SK-N-SH treated with all-trans-retinoic acid at 6 μM for 48 hours (cell line): ENCODE results near the gene CPLX1.

ENCODE experiments used
- ATAC-seq: fragments of 200-7000 bp; cut with Tn5 transposase; 3 replicates; pipeline ENCODE4 v1.9.1; 2020; ENCODE audit warnings: mild to moderate bottlenecking, moderate library complexity
- CREB5 ChIP-seq: fragments of 250-450 bp; sonication (Bioruptor Pico); IDR thresholded peaks from 2 replicates; pipeline ENCODE4 v1.5.1; 2020; ENCODE audit warnings: low read depth, mild to moderate bottlenecking, moderate library complexity
- CSDC2 ChIP-seq: fragments of 250-450 bp; sonication (Bioruptor Pico); IDR thresholded peaks from 2 replicates; pipeline ENCODE4 v1.5.0; 2020; ENCODE audit warnings: mild to moderate bottlenecking, moderate library complexity
- CSRNP3 ChIP-seq: fragments of 250-450 bp; sonication (Bioruptor Pico); IDR thresholded peaks from 2 replicates; pipeline ENCODE4 v1.5.1; 2021; ENCODE audit warnings: mild to moderate bottlenecking, moderate library complexity
- ESRRG ChIP-seq: fragments of 250-450 bp; sonication (Bioruptor Pico); IDR thresholded peaks from 2 replicates; pipeline ENCODE4 v1.6.1; 2021; ENCODE audit warnings: mild to moderate bottlenecking
- GLIS3 ChIP-seq: fragments of 250-450 bp; sonication (Bioruptor Pico); IDR thresholded peaks from 2 replicates; pipeline ENCODE4 v1.5.0; 2020; ENCODE audit warnings: mild to moderate bottlenecking, moderate library complexity
- ISL1 ChIP-seq: fragments of 250-450 bp; sonication (Bioruptor Pico); IDR thresholded peaks from 2 replicates; pipeline ENCODE4 v2.1.2; 2022; ENCODE audit warnings: mild to moderate bottlenecking, moderate library complexity
- OSR1 ChIP-seq: fragments of 250-450 bp; sonication (Bioruptor Pico); IDR thresholded peaks from 2 replicates; pipeline ENCODE4 v1.8.0; 2022; ENCODE audit warnings: moderate library complexity, mild to moderate bottlenecking, inconsistent platforms
- PATZ1 ChIP-seq: fragments of 250-450 bp; sonication (Bioruptor Pico); IDR thresholded peaks from 2 replicates; pipeline ENCODE4 v1.8.0; 2020; ENCODE audit warnings: mild to moderate bottlenecking, moderate library complexity, borderline replicate concordance
- POU6F1 ChIP-seq: fragments of 250-450 bp; sonication (Bioruptor Pico); IDR thresholded peaks from 2 replicates; pipeline ENCODE4 v1.8.0; 2021; ENCODE audit warnings: low read depth, mild to moderate bottlenecking, moderate library complexity, borderline replicate concordance
- SNAI2 ChIP-seq: fragments of 250-450 bp; sonication (Bioruptor Pico); IDR thresholded peaks from 2 replicates; pipeline ENCODE4 v1.5.0; 2020; ENCODE audit warnings: mild to moderate bottlenecking, moderate library complexity
- TCF4 ChIP-seq: fragments of 250-450 bp; sonication (Bioruptor Pico); IDR thresholded peaks from 2 replicates; pipeline ENCODE4 v1.8.0; 2021; ENCODE audit warnings: mild to moderate bottlenecking, moderate library complexity, borderline replicate concordance
- TSHZ2 ChIP-seq: fragments of 250-450 bp; sonication (Bioruptor Pico); IDR thresholded peaks from 2 replicates; pipeline ENCODE4 v1.5.0; 2020; ENCODE audit warnings: mild to moderate bottlenecking, moderate library complexity
- ZC3H10 ChIP-seq: fragments of 250-450 bp; sonication (Bioruptor Pico); IDR thresholded peaks from 2 replicates; pipeline ENCODE4 v1.5.1; 2021; ENCODE audit warnings: mild to moderate bottlenecking, moderate library complexity
- ZFP30 ChIP-seq: fragments of 450-650 bp; formaldehyde crosslinking; IDR thresholded peaks from 2 replicates; pipeline ENCODE4 v1.5.0; 2022; ENCODE audit warnings: mild to moderate bottlenecking, moderate library complexity
- ZNF565 ChIP-seq: fragments of 450-650 bp; formaldehyde crosslinking; conservative IDR thresholded peaks from 2 replicates; pipeline ENCODE4 v1.5.0; 2020; ENCODE audit warnings: low read depth, mild to moderate bottlenecking, moderate library complexity
- ZNF8 ChIP-seq: fragments of 450-650 bp; formaldehyde crosslinking; IDR thresholded peaks from 2 replicates; pipeline ENCODE4 v1.5.0; 2020; ENCODE audit warnings: mild to moderate bottlenecking, moderate library complexity

The CPLX1 gene

GRCh38 chr4:850323-850945 is 24.5 kb upstream of the CPLX1 start:
- TF ChIP-seq ZC3H10 (CRISPR knock-in tag) (no peak), POU6F1 (CRISPR knock-in tag) (no peak), SNAI2 (CRISPR knock-in tag) (no peak), ZFP30 (no peak), ISL1 (CRISPR knock-in tag) (no peak), ZNF8 (CRISPR knock-in tag) (no peak), CREB5 (no peak), GLIS3 (CRISPR knock-in tag) (no peak), ESRRG (CRISPR knock-in tag) (no peak), PATZ1 (CRISPR knock-in tag) (no peak), OSR1 (CRISPR knock-in tag) (no peak), TCF4 (CRISPR knock-in tag) (no peak), TSHZ2 (CRISPR knock-in tag) (no peak), CSRNP3 (CRISPR knock-in tag) (no peak)
- no peak for ATAC-seq

GRCh38 chr4:849478-850175 is 23.7 kb upstream of the CPLX1 start:
- no peak for ATAC-seq
- TF ChIP-seq TCF4 (CRISPR knock-in tag) (no peak), GLIS3 (CRISPR knock-in tag) (no peak), PATZ1 (CRISPR knock-in tag) (no peak), ZNF8 (CRISPR knock-in tag) (no peak), ZNF565 (no peak), CSRNP3 (CRISPR knock-in tag) (no peak), OSR1 (CRISPR knock-in tag) (no peak), CREB5 (no peak), CSDC2 (no peak)
